HepG2 (cell line): ENCODE results near the gene ZMIZ1. TPM values are rescaled to one million over a fixed set of nuclear protein-coding genes. Genes with fewer than 3 reads are reported as not detected.

Source experiments
- ATAC-seq: fragments of 200-7000 bp; cut with Tn5 transposase; 3 replicates; pipeline ENCODE4 v1.9.1; 2020; ENCODE audit warnings: mild to moderate bottlenecking, moderate library complexity
- BruUV-seq: library from RNA; stranded (reverse); fragments of 400-500 nt; replicated peaks from 2 replicates; lab custom pipeline; 2021; lab: Mats Ljungman, UMichigan
- CTCF ChIA-PET: fragments of 300-600 bp; formaldehyde crosslinking; extraction: SDS; loops from one replicate; lab custom pipeline; 2021; ENCODE audit warnings: low total read pairs, inconsistent platforms, low intra/inter-chr PET ratio; lab: Yijun Ruan, JAX
- POLR2A ChIA-PET: fragments of 350-600 bp; sonication (Branson Sonifier 250); formaldehyde crosslinking; loops from one replicate; lab custom pipeline; 2020; ENCODE audit warnings: antibody characterized with exemption, inconsistent platforms; lab: Yijun Ruan, JAX
- DNase-seq: peaks from one replicate; pipeline ENCODE4 v3.0.0-alpha.2; 2015; ENCODE audit warnings: low spot score
- FAIRE-seq: peaks from 3 replicates; lab custom pipeline; 2011; peaks lifted over from hg19 to GRCh38; lab: Jason Lieb, UNC
- H2AFZ ChIP-seq: one replicate; pipeline ENCODE4 v1.6.1; 2011; ENCODE audit warnings: low read length, inconsistent platforms
- H3K27ac ChIP-seq: fragments of 300-600 bp; 3 replicates; pipeline ENCODE4 v1.8.0; 2011; ENCODE audit warnings: mixed run types, mild to moderate bottlenecking, mixed read lengths, low read length, inconsistent platforms; ENCODE audit not compliant: insufficient read depth; ENCODE audit errors: extremely low read length
- H3K27me3 ChIP-seq, 2 experiments: fragments of 200-600 bp in 1 of 2; 2 replicates in 1 of 2; 3 replicates in 1 of 2; pipeline versions ENCODE4 v1.6.0 to v1.8.0; 2011; ENCODE audit warnings: low read length in 2 of 2, mild to moderate bottlenecking in 2 of 2, moderate library complexity in 2 of 2, inconsistent platforms in 1 of 2; ENCODE audit not compliant: insufficient read depth in 2 of 2, control insufficient read depth in 1 of 2
- H3K36me3 ChIP-seq, 2 experiments: fragments of 200-600 bp in 1 of 2; replicated peaks in 1 of 2; 2 replicates in 1 of 2; 3 replicates in 1 of 2; pipeline versions ENCODE4 v1.5.1 to v1.8.0; 2011; ENCODE audit warnings: low read length in 2 of 2, inconsistent platforms in 1 of 2; ENCODE audit not compliant: insufficient read depth in 2 of 2, control insufficient read depth in 1 of 2
- H3K4me1 ChIP-seq: 2 replicates; pipeline ENCODE4 v1.5.1; 2012; ENCODE audit warnings: low read length, inconsistent platforms; ENCODE audit not compliant: insufficient read depth
- H3K4me2 ChIP-seq: 2 replicates; pipeline ENCODE4 v1.6.0; 2011; ENCODE audit warnings: low read depth, low read length, inconsistent platforms
- H3K4me3 ChIP-seq, 3 experiments: fragments of 200-600 bp in 1 of 3; sonication (generic), shearing (Covaris generic) in 1 of 3; replicated peaks in 1 of 3; 2 replicates each; pipeline ENCODE4 v1.5.1; 2011 to 2016; ENCODE audit warnings: low read length in 3 of 3, inconsistent platforms in 2 of 3, low read depth in 2 of 3, mild to moderate bottlenecking in 2 of 3, control low read depth in 1 of 3, mixed read lengths in 1 of 3; ENCODE audit not compliant: insufficient read depth in 1 of 3
- H3K79me2 ChIP-seq: one replicate; pipeline ENCODE4 v1.6.1; 2011; ENCODE audit warnings: low read length, inconsistent platforms; ENCODE audit not compliant: insufficient read depth
- H3K9ac ChIP-seq: 2 replicates; pipeline ENCODE4 v1.6.0; 2011; ENCODE audit warnings: mild to moderate bottlenecking, low read depth, low read length, inconsistent platforms; ENCODE audit not compliant: insufficient read depth
- H3K9me3 ChIP-seq: 2 replicates; pipeline ENCODE4 v1.5.1; 2012; ENCODE audit warnings: mild to moderate bottlenecking, low read length
- H4K20me1 ChIP-seq: 2 replicates; pipeline ENCODE4 v1.6.0; 2011; ENCODE audit warnings: inconsistent platforms, mild to moderate bottlenecking, low read length, moderate library complexity; ENCODE audit not compliant: insufficient read depth
- DR1 ChIP-seq: sonication (generic); formaldehyde crosslinking; IDR thresholded peaks from 2 replicates; pipeline ENCODE4 v1.8.0; 2021; ENCODE audit warnings: mild to moderate bottlenecking, missing genetic modification reagents, inconsistent platforms
- GPBP1L1 ChIP-seq: sonication (generic); formaldehyde crosslinking; IDR thresholded peaks from 2 replicates; pipeline ENCODE4 v1.5.0; 2020; ENCODE audit warnings: mild to moderate bottlenecking, missing genetic modification reagents
- HOXA5 ChIP-seq: sonication (generic); formaldehyde crosslinking; IDR thresholded peaks from 2 replicates; pipeline ENCODE4 v1.4.0; 2020; ENCODE audit warnings: missing genetic modification reagents
- KLF11 ChIP-seq: IDR thresholded peaks from 2 replicates; pipeline ENCODE4 v1.6.1; 2016; ENCODE audit warnings: missing compliant biosample characterization
- MTA3 ChIP-seq: sonication (generic); formaldehyde crosslinking; IDR thresholded peaks from 2 replicates; pipeline ENCODE4 v1.4.0; 2020; ENCODE audit warnings: missing genetic modification reagents
- RFXAP ChIP-seq: sonication (generic); formaldehyde crosslinking; IDR thresholded peaks from 2 replicates; pipeline ENCODE4 v1.4.0; 2020; ENCODE audit warnings: missing genetic modification reagents, borderline replicate concordance
- ZFP62 ChIP-seq: sonication (generic); formaldehyde crosslinking; IDR thresholded peaks from 2 replicates; pipeline ENCODE4 v1.4.0; 2020; ENCODE audit warnings: missing genetic modification reagents
- ZIK1 ChIP-seq: sonication (generic); formaldehyde crosslinking; IDR thresholded peaks from 2 replicates; pipeline ENCODE4 v1.5.0; 2020; ENCODE audit warnings: mild to moderate bottlenecking, low read depth, missing genetic modification reagents, borderline replicate concordance
- ZMYM4 ChIP-seq: sonication (generic); formaldehyde crosslinking; IDR thresholded peaks from 2 replicates; pipeline ENCODE4 v1.8.1; 2023; ENCODE audit warnings: mild to moderate bottlenecking, missing genetic modification reagents
- ZNF124 ChIP-seq: sonication (generic); formaldehyde crosslinking; IDR thresholded peaks from 2 replicates; pipeline ENCODE4 v1.4.0; 2020; ENCODE audit warnings: missing genetic modification reagents
- ZNF263 ChIP-seq: sonication (generic); formaldehyde crosslinking; IDR thresholded peaks from 2 replicates; pipeline ENCODE4 v1.4.0; 2020; ENCODE audit warnings: missing genetic modification reagents
- ZNF331 ChIP-seq: sonication (generic); formaldehyde crosslinking; IDR thresholded peaks from 2 replicates; pipeline ENCODE4 v1.4.0; 2020; ENCODE audit warnings: missing genetic modification reagents
- ZNF776 ChIP-seq: sonication (generic); formaldehyde crosslinking; IDR thresholded peaks from 2 replicates; pipeline ENCODE4 v1.4.0; 2020; ENCODE audit warnings: mild to moderate bottlenecking, missing genetic modification reagents
- ZNF816 ChIP-seq: sonication (generic); formaldehyde crosslinking; IDR thresholded peaks from 2 replicates; pipeline ENCODE4 v1.8.0; 2022; ENCODE audit warnings: missing genetic modification reagents, mild to moderate bottlenecking, borderline replicate concordance
- WGBS: methylation state at CpG from one replicate; pipeline ENCODE4 v1.1.6; 2017; ENCODE audit warnings: low lambda C conversion rate; 5-methylcytosine and 5-hydroxymethylcytosine counted together
- in situ Hi-C: cut with HindIII; loops from 2 replicates; pipeline ENCODE4 v1.10.0; 2017; ENCODE audit warnings: low pct_unique_long_range_greater_than_20kb; ENCODE audit not compliant: extremely low pct_ligation_motif_present
- intact Hi-C: fragments of 100-400 bp; cut with micrococcal nuclease; formaldehyde crosslinking; loops from one replicate; pipeline ENCODE4 v1.10.0; 2022; ENCODE audit not compliant: unreplicated experiment
- polyA plus RNA-seq, 8 experiments: library from polyadenylated mRNA; depleted of rRNA in 3 of 8; stranded (reverse) in 7 of 8; unstranded in 1 of 8; fragments of >200 nt; fragmentation: Illumina TruSeq in 4 of 8; extraction: Trizol in 4 of 8; gene quantifications; 2 replicates each; pipeline versions ENCODE4 v1.2.1 to v1.2.3, GENCODE V29; 2011 to 2016; ENCODE audit warnings: low read depth in 4 of 8, missing spikeins in 1 of 8, mixed read lengths in 1 of 8; ENCODE audit not compliant: insufficient read depth in 1 of 8
- total RNA-seq, 5 experiments: library from RNA; depleted of rRNA; stranded (reverse); fragments of >200 nt; fragmentation: Illumina TruSeq; extraction: Trizol; gene quantifications; 2 replicates each; pipeline ENCODE4 v1.2.3, GENCODE V29; 2016; ENCODE audit warnings: low read depth in 1 of 5
- TF ChIP-seq, protein P1 (sequence below): sonication (generic); formaldehyde crosslinking; IDR thresholded peaks from 2 replicates; pipeline ENCODE4 v1.5.1; 2020; ENCODE audit warnings: mild to moderate bottlenecking, missing genetic modification reagents, borderline replicate concordance
- TF ChIP-seq, protein P2 (sequence below): sonication (generic); formaldehyde crosslinking; IDR thresholded peaks from 2 replicates; pipeline ENCODE4 v1.8.0; 2022; ENCODE audit warnings: mild to moderate bottlenecking, missing genetic modification reagents, moderate library complexity

ZMIZ1 gene
- total and polyA plus RNA-seq, 2 of the 13 experiments (the other 11 are each of a cell fraction or from before 2014, with no cell fraction given), result 5.3 to 10.2 TPM

DNA sequence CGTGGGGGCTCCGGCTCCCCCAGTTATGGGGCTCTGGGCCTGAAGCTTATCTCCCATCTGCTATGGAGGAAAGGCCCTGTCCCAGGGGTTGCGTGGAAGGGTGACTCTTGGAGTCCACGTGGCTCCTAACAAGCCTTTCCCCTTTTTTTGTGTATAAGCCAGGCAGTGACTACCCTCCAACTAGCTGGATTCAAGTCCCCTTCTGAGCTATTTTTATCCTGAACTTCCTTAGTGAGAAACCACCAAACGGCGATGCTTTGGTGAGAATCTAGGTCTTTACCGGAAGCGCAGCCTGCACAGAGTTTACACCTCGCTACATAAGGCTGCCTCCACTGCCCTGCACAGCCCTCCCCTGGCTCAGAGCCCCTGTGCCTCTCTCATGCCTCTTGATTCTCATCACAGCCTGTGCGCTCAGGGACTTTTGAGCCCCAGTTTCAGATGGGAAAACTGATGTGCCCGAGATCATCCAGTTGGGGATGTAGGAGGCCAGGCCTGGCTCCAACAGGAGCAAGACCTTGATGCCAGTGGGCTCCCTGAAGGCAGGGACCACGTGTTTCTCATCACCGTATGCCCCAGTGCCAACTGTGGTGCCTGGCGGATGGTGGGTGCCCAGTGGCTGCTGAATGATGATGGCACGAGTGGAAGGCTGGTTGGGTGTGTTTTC lies 176.2 kb downstream of the ZMIZ1 start (continued):
- TF ChIP-seq, protein P1, sequence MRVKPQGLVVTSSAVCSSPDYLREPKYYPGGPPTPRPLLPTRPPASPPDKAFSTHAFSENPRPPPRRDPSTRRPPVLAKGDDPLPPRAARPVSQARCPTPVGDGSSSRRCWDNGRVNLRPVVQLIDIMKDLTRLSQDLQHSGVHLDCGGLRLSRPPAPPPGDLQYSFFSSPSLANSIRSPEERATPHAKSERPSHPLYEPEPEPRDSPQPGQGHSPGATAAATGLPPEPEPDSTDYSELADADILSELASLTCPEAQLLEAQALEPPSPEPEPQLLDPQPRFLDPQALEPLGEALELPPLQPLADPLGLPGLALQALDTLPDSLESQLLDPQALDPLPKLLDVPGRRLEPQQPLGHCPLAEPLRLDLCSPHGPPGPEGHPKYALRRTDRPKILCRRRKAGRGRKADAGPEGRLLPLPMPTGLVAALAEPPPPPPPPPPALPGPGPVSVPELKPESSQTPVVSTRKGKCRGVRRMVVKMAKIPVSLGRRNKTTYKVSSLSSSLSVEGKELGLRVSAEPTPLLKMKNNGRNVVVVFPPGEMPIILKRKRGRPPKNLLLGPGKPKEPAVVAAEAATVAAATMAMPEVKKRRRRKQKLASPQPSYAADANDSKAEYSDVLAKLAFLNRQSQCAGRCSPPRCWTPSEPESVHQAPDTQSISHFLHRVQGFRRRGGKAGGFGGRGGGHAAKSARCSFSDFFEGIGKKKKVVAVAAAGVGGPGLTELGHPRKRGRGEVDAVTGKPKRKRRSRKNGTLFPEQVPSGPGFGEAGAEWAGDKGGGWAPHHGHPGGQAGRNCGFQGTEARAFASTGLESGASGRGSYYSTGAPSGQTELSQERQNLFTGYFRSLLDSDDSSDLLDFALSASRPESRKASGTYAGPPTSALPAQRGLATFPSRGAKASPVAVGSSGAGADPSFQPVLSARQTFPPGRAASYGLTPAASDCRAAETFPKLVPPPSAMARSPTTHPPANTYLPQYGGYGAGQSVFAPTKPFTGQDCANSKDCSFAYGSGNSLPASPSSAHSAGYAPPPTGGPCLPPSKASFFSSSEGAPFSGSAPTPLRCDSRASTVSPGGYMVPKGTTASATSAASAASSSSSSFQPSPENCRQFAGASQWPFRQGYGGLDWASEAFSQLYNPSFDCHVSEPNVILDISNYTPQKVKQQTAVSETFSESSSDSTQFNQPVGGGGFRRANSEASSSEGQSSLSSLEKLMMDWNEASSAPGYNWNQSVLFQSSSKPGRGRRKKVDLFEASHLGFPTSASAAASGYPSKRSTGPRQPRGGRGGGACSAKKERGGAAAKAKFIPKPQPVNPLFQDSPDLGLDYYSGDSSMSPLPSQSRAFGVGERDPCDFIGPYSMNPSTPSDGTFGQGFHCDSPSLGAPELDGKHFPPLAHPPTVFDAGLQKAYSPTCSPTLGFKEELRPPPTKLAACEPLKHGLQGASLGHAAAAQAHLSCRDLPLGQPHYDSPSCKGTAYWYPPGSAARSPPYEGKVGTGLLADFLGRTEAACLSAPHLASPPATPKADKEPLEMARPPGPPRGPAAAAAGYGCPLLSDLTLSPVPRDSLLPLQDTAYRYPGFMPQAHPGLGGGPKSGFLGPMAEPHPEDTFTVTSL (CRISPR knock-in tag), result no peak
- TF ChIP-seq ZMYM4 (CRISPR knock-in tag) (no peak), RFXAP (no peak), ZNF816 (CRISPR knock-in tag) (no peak)

DNA sequence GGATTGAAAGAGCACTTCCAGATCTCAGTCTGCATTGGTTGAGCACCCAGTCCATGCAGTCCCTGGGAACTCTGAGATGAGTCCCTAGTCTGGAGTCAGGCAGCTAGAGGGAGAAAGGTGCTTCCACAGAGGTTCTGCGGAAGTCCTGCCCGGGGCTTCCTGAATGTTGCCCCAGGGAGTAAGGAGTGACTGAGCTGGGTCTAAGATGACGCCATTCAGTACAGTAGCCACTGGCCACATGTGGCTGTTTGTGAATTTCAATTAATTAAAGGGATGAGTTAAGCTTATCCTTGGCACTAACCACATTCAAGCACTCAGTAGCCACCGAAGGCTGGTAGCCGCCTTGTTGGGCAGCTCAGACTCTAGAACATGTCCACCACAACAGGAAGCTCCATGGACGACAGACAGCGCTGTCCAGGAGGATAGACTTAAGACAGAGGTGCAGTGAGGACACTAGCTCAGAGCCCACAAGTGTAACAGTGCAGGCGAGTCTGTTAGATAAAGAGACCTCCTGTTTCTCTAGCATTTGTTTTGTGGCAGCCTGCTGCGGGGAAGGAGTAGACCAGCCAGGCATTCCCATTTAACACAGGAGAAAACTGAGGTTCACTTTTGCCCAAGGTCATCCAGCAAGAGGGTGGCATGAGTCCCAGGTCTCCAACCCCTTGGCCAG lies 176.9 kb downstream of the ZMIZ1 start:
- Histone ChIP-seq H3K4me1 (no peaks in the 10 kb centered on the region), H4K20me1 (peaks cover 42% of the 10 kb centered on the region; the same call in 1 of the 2 replicates), H3K79me2 (peaks cover 2% of the 10 kb centered on the region), H3K4me3 (no peak overlapping the region), H3K27ac (no peak overlapping the region), H3K9ac (no peak overlapping the region), H3K9me3 (no peaks in the 10 kb centered on the region), H3K4me2 (no peak overlapping the region), H3K27me3 (no peaks in the 10 kb centered on the region), H2AFZ (no peak overlapping the region), H3K36me3 (peaks cover 9 to 43% of the 10 kb centered on the region in 2 experiments; a peak in 4 of 5 replicates)
- POLR2A ChIA-PET, result no interaction called here
- CTCF ChIA-PET, result no interaction called here
- intact Hi-C loops, result no loop called here
- BruUV-seq, result no TSS peak
- 98% methylated on average over 6 of the region's 9 CpGs for WGBS
- no peak for ATAC-seq
- no peak for FAIRE-seq
- no peak for DNase-seq
- in situ Hi-C loops, result no loop called here
- TF ChIP-seq KLF11 (CRISPR knock-in tag) (no peak), HOXA5 (CRISPR knock-in tag) (no peak), ZNF124 (CRISPR knock-in tag) (no peak), MTA3 (CRISPR knock-in tag) (no peak), ZIK1 (CRISPR knock-in tag) (no peak), ZNF263 (CRISPR knock-in tag) (no peak), ZNF331 (CRISPR knock-in tag) (no peak), ZNF776 (CRISPR knock-in tag) (no peak), GPBP1L1 (no peak), DR1 (no peak), ZFP62 (CRISPR knock-in tag) (no peak)
- TF ChIP-seq, protein P2, sequence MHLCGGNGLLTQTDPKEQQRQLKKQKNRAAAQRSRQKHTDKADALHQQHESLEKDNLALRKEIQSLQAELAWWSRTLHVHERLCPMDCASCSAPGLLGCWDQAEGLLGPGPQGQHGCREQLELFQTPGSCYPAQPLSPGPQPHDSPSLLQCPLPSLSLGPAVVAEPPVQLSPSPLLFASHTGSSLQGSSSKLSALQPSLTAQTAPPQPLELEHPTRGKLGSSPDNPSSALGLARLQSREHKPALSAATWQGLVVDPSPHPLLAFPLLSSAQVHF, result no peak
